Pancreas (tissue), 10 donors: ENCODE results near the gene SCD5. TPM values are rescaled to one million over a fixed set of nuclear protein-coding genes. Genes with fewer than 3 reads are reported as not detected.
"Not testable (repeated sequence)": the region's sequence is repeated elsewhere in the genome, so short reads cannot be mapped to it uniquely, and the experiment has no call there.

ENCODE experiments used
- ATAC-seq, 4 donors: fragments of 200-7000 bp; cut with Tn5 transposase; one replicate each; pipeline versions ENCODE4 v1.8.0 to v1.9.1; 2020; ENCODE audit warnings: mild to moderate bottlenecking in 4 of 4, moderate library complexity in 4 of 4
- DNase-seq, 6 donors: peaks; one replicate each; pipeline ENCODE4 v3.0.0-alpha.2; 2020
- FAIRE-seq: peaks from 2 replicates; lab custom pipeline; 2012; peaks lifted over from hg19 to GRCh38; lab: Jason Lieb, UNC
- H3K27ac ChIP-seq, 4 donors: fragments of 200-600 bp; sonication (generic); 1 replicate in 3 of 4; 2 replicates in 1 of 4; pipeline versions ENCODE4 v1.5.0 to v1.8.0; 2020
- H3K27me3 ChIP-seq, 4 donors: fragments of 200-600 bp; one replicate each; pipeline ENCODE4 v1.8.0; 2021
- H3K36me3 ChIP-seq, 3 donors: fragments of 200-600 bp; sonication (generic) in 1 of 3; one replicate each; pipeline versions ENCODE4 v1.5.0 to v1.8.0; 2020 to 2021
- H3K4me1 ChIP-seq, 3 donors: fragments of 200-600 bp; one replicate each; pipeline ENCODE4 v1.8.0; 2021
- H3K4me3 ChIP-seq, 4 donors: fragments of 200-600 bp; sonication (generic) in 2 of 4; one replicate each; pipeline versions ENCODE4 v1.5.0 to v1.8.0; 2020 to 2021
- H3K9me3 ChIP-seq, 4 donors: fragments of 200-600 bp; one replicate each; pipeline ENCODE4 v1.8.0; 2021
- WGBS, 2 donors: extraction: QIAGEN DNeasy Blood & Tissue Kit; methylation state at CpG; one replicate each; pipeline ENCODE4 v1.1.7; 2013; 5-methylcytosine and 5-hydroxymethylcytosine counted together
- intact Hi-C, 3 donors: fragments of 100-400 bp; cut with DNase I; formaldehyde crosslinking; loops; one replicate each; pipeline versions ENCODE4 v1.11.1 to v1.14.2; 2022
- polyA plus RNA-seq, 2 donors: library from polyadenylated mRNA; stranded (reverse); fragments of 200-250 nt; gene quantifications; one replicate each; pipeline ENCODE4 v1.2.3, GENCODE V29; 2013
- total RNA-seq, 6 donors: library from RNA; stranded (reverse); fragmentation: NEBNext Ultra II Directional in 4 of 6; extraction: Animal tissue kit (Norgen Biotek cat#: 25700) in 4 of 6; gene quantifications; one replicate each; pipeline versions ENCODE4 v1.2.1 to v1.2.4, GENCODE V29; 2021 to 2023
- TF ChIP-seq, protein P1 (sequence below), 4 donors: fragments of 200-600 bp; sonication (generic) in 3 of 4; IDR thresholded peaks; one replicate each; pipeline versions ENCODE4 v1.5.0 to v1.8.0; 2021; ENCODE audit warnings: antibody characterized with exemption in 4 of 4
- donor health status: healthy with polysubstance abuse.
- donor health status: DM: no; HTN: no; CAD: no; lungs with moderate emphysema.
- donor health status: DM: no; HTN: no; CAD: no.
- donor health status: control.
- donor health status: control.
- donor health status: Bipolar disorder and iron deficiency.
- donor health status: DM: yes; HTN: yes; CAD: no.
- donor health status: DM: no; HTN: no; CAD: no.
- donor health status: DM: no; HTN: no; CAD: no.
- donor health status: DM: yes; HTN: yes; CAD: no.

The SCD5 gene
- total RNA-seq (10 to 100 TPM; 19.1 to 41.3 (median 27.1) TPM), polyA plus RNA-seq (10 to 100 TPM; 30.3 to 58.3 TPM)

DNA sequence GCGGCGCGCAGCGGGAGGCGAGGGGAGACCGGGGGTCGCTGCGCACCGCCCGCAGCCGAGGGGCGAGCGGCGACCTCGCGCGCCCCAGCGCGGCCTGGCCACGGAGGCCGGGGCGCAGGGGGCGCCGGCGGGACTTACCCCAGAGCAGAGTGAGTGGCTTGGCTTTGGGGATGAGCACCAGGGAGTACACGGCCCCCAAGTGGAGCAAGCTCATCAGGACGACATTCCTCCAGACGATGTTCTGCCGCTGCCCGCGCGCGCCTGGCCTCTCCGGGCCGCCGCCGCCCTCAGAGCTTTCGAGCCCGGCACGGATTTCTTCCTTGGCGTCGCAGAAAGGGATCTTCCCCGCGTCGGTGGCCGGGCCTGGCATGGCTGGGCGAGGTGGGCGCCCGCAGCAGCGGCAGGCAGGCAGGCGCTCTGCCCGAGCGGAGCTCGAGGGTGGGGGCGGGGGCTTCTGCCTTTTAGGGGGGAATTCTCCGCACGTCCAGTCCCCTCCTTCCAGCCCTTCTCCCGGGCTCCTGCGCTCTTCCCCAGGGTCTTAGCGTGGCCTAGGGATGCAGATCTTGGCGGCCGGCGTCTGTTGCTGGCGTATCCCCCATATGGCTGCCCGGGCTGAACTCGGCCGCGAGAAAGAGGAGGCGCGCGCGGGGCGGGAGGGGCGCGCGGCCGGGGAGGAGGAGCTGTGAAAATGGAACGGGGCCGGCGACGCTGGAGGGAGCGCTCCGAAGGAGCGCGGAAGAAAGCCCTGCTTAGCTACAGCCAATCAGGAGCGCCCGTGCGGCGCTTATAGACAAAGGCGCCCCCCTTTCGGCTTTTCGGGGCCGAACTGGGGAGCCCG is at the start of gene SCD5:
TSS of gene SCD5 (minus strand) at position 629 of the 838 bp plus-strand sequence. CDS start at position 370, 259 bp downstream.
- Histone ChIP-seq H3K4me1 (peaks cover 0 to 6% (median 0%) of the 10 kb centered on the region in 3 donors), H3K4me3 (peak within 1 kb of the TSS; percentile 66 to 83 (median 74)), H3K27me3 (no peaks in the 10 kb centered on the region), H3K9me3 (no peaks in the 10 kb centered on the region), H3K27ac (peak within 1 kb of the TSS; percentile 38 to 74 (median 52)), H3K36me3 (no peaks in the 10 kb centered on the region)
- ATAC-seq (peak; percentile 82 to 92 (median 90)), DNase-seq (peak; percentile 57 to 83 (median 69)), FAIRE-seq (no peak)
- TF ChIP-seq, protein P1, sequence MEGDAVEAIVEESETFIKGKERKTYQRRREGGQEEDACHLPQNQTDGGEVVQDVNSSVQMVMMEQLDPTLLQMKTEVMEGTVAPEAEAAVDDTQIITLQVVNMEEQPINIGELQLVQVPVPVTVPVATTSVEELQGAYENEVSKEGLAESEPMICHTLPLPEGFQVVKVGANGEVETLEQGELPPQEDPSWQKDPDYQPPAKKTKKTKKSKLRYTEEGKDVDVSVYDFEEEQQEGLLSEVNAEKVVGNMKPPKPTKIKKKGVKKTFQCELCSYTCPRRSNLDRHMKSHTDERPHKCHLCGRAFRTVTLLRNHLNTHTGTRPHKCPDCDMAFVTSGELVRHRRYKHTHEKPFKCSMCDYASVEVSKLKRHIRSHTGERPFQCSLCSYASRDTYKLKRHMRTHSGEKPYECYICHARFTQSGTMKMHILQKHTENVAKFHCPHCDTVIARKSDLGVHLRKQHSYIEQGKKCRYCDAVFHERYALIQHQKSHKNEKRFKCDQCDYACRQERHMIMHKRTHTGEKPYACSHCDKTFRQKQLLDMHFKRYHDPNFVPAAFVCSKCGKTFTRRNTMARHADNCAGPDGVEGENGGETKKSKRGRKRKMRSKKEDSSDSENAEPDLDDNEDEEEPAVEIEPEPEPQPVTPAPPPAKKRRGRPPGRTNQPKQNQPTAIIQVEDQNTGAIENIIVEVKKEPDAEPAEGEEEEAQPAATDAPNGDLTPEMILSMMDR (IDR thresholded peaks at IDR 0.05): no peak
- intact Hi-C loops: no loop called here
- 0 to 1% methylated on average over 72 to 94 of the region's 94 CpGs for WGBS, 2 donors

DNA sequence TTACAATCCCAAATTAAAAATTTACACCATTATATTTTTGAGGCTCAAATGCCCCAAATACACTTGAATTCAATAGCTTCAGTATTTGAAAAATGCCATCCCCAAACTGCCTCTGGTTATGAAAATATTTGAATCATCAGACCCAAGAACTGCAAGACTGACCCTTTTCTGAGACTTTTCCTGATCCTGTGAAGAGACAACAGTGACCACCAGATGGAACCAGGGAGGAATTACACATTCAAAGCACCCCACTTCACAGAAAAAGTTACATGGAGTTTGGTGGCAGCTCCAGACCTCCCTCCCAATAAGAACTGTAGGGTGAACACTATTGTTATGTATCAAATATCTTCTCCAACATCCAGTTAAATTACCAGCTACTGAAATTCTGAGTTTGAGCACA is 44.0 kb upstream of the SCD5 start:
- ATAC-seq: peak in 1 of 4 donors; percentile 40
- no peak for DNase-seq
- Histone ChIP-seq H3K4me1 (peaks cover 5 to 9% (median 7%) of the 10 kb centered on the region in 3 donors), H3K27ac (no peak overlapping the region), H3K9me3 (no peaks in the 10 kb centered on the region), H3K36me3 (peaks cover 3 to 75% (median 26%) of the 10 kb centered on the region in 3 donors), H3K4me3 (no peak overlapping the region), H3K27me3 (no peaks in the 10 kb centered on the region)
- TF ChIP-seq, protein P1 (IDR thresholded peaks at IDR 0.05): no peak
- intact Hi-C loops: no loop called here
- FAIRE-seq: no peak

- no peaks in the 10 kb centered on the region for H3K9me3 ChIP-seq
- peaks cover 0 to 72% (median 41%) of the 10 kb centered on the region in 3 donors for H3K36me3 ChIP-seq
- FAIRE-seq (no peak), DNase-seq (no peak), ATAC-seq (peak; percentile 38 to 72 (median 60))
- peaks cover 5 to 9% (median 7%) of the 10 kb centered on the region in 3 donors for H3K4me1 ChIP-seq
- intact Hi-C loops: loop anchor here in 1 of 3 donors (10.0 kb wide), 1 partner anchor 45 kb away; no protein-coding TSS in a partner anchor
- H3K27me3 ChIP-seq: no peaks in the 10 kb centered on the region
- no peak overlapping the region for H3K4me3 ChIP-seq
- WGBS, 2 donors: 42 to 48% methylated on average over 1 of the region's 1 CpG
- TF ChIP-seq, protein P1 (IDR thresholded peaks at IDR 0.05): no peak
- no peak overlapping the region for H3K27ac ChIP-seq
Measured at GRCh38 chr4:82839624-82840023, 41.0 kb upstream of the SCD5 start.

- H3K36me3 ChIP-seq: peaks cover 0 to 33% (median 16%) of the 10 kb centered on the region in 3 donors
- H3K9me3 ChIP-seq: no peaks in the 10 kb centered on the region
- intact Hi-C loops: loop anchor here in 1 of 3 donors (10.0 kb wide), 1 partner anchor 51 kb away; no protein-coding TSS in a partner anchor
- no peak overlapping the region for H3K4me3 ChIP-seq
- peak; percentile 41 for FAIRE-seq
- H3K27ac ChIP-seq: peak overlapping the region in 1 of 4 donors; percentile 29
- WGBS, 2 donors: 58 to 69% methylated on average over 1 of the region's 1 CpG
- TF ChIP-seq, protein P1 (IDR thresholded peaks at IDR 0.05): no peak
- no peak for DNase-seq
- H3K4me1 ChIP-seq: no peaks in the 10 kb centered on the region
- H3K27me3 ChIP-seq: no peaks in the 10 kb centered on the region
- ATAC-seq: peak; percentile 78 to 90 (median 88)
Measured at GRCh38 chr4:82833696-82834313, 35.2 kb upstream of the SCD5 start.

- not testable (repeated sequence) for H3K27ac ChIP-seq, H3K9me3 ChIP-seq, FAIRE-seq, ATAC-seq, H3K4me1 ChIP-seq, DNase-seq, H3K4me3 ChIP-seq, H3K27me3 ChIP-seq
- WGBS, 2 donors: 60 to 66% methylated on average over 4 of the region's 4 CpGs
- peaks cover 0 to 29% (median 18%) of the 10 kb centered on the region in 3 donors for H3K36me3 ChIP-seq
- intact Hi-C loops: loop anchor here in 1 of 3 donors (10.0 kb wide), 1 partner anchor 52 kb away; no protein-coding TSS in a partner anchor
Measured at GRCh38 chr4:82833060-82833459, 34.5 kb upstream of the SCD5 start.
